Measurements from ENCODE around the gene MYO1H. TPM values are rescaled to one million over a fixed set of nuclear protein-coding genes. Genes with fewer than 3 reads are reported as not detected.

MYO1H gene
- total RNA-seq, 1 experiment from 2014 or later = not detected

GRCh38 chr12:109330282-109331230 lies 17.1 kb upstream of the MYO1H start:
- POLR2A ChIA-PET = no interaction called here

More at GRCh38 chr12:109330282-109331230, 17.1 kb upstream of the MYO1H start:
- H2AFZ ChIP-seq (ENCODE audit: low read depth, low read length, poor library complexity, severe bottlenecking) = no peak overlapping the region
- BruUV-seq (replicated peaks) = no TSS peak
- H3K9me2 ChIP-seq (ENCODE audit: insufficient read depth) = no peaks in the 10 kb centered on the region
- H3K4me3 ChIP-seq (replicated peaks in 1 of 2; ENCODE audit: low read depth in 1 of 2, low read length in 2 of 2) = no peak overlapping the region
- H3K9me3 ChIP-seq (ENCODE audit: control insufficient read depth in 1 of 2, insufficient read depth in 1 of 2, low read depth in 1 of 2, low read length in 2 of 2) = no peaks in the 10 kb centered on the region
- H3K27ac ChIP-seq (ENCODE audit: low read depth, low read length) = no peak overlapping the region
- intact Hi-C loops (cut with micrococcal nuclease) = no loop called here
- ATAC-seq (no peak), DNase-seq (ENCODE audit: low read depth, low spot score) (no peak)
- H3K36me3 ChIP-seq (ENCODE audit: control insufficient read depth in 1 of 2, insufficient read depth in 2 of 2, low read length in 2 of 2) = no peaks in the 10 kb centered on the region
- H3K79me2 ChIP-seq (ENCODE audit: insufficient read depth, low read length) = no peaks in the 10 kb centered on the region
- ChIA-PET RAD21 (ENCODE audit: low non-redundant PET in 1 of 2, low total read pairs in 2 of 2, uncharacterized antibody in 2 of 2, unreplicated experiment in 2 of 2) (no interaction called here), CTCF (no interaction called here)
- H3K9ac ChIP-seq (ENCODE audit: low read length) = no peak overlapping the region
- H3K4me2 ChIP-seq (ENCODE audit: low read length) = no peak overlapping the region
- no peaks in the 10 kb centered on the region for H3K27me3 ChIP-seq (ENCODE audit: insufficient read depth, low read length)
- no peaks in the 10 kb centered on the region for H4K20me1 ChIP-seq (ENCODE audit: insufficient read depth)
- TF ChIP-seq RAD21 (IDR thresholded peaks at IDR 0.05; ENCODE audit: low read depth) (no peak), EGR1 (IDR thresholded peaks at IDR 0.05; ENCODE audit: low read depth) (no peak), REST (IDR thresholded peaks at IDR 0.05; ENCODE audit: low read depth) (no peak)
- no peaks in the 10 kb centered on the region for H3K4me1 ChIP-seq (ENCODE audit: control insufficient read depth in 1 of 2, insufficient read depth in 2 of 2, low read length in 2 of 2)

Data from HCT116 (cell line).